Measurements from ENCODE around the gene JPT1.

DNA sequence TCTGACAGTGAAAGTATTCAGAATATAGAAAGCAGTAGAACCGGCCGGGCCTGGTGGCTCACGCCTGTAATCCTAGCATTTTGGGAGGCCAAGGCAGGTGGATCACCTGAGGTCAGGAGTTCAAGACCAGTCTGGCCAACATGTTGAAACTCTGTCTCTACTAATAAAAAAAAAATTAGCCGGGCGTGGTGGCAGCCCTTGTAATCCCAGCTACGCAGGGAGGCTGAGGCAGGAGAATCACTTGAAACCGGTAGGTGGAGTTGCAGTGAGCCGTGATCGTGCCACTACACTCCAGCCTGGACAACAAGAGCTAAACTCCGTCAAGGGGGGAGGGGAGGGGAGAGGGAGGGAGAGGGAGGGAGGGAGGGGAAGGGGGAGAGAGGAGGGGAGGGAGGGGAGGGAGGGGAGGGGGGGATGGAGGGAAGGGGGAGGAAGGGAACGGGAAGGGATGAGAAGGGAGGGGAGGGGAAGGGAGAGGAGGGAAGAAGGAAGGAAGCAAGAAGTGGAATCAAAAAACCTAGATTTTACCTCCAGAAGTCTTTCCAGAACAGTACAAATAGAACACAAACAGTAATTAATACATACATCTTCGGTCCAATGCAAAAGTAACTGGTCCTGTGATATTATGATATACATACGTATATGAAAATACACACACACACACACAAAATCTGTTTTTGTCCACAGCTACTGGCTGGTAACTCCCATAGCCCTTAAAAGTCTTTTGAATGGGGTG is 11.9 kb downstream of the JPT1 start:
- TF ChIP-seq, protein P1, sequence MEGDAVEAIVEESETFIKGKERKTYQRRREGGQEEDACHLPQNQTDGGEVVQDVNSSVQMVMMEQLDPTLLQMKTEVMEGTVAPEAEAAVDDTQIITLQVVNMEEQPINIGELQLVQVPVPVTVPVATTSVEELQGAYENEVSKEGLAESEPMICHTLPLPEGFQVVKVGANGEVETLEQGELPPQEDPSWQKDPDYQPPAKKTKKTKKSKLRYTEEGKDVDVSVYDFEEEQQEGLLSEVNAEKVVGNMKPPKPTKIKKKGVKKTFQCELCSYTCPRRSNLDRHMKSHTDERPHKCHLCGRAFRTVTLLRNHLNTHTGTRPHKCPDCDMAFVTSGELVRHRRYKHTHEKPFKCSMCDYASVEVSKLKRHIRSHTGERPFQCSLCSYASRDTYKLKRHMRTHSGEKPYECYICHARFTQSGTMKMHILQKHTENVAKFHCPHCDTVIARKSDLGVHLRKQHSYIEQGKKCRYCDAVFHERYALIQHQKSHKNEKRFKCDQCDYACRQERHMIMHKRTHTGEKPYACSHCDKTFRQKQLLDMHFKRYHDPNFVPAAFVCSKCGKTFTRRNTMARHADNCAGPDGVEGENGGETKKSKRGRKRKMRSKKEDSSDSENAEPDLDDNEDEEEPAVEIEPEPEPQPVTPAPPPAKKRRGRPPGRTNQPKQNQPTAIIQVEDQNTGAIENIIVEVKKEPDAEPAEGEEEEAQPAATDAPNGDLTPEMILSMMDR (conservative IDR thresholded peaks at IDR 0.05; ENCODE audit: low read depth in 2 of 2), result no peak
- TF ChIP-seq, protein P2, sequence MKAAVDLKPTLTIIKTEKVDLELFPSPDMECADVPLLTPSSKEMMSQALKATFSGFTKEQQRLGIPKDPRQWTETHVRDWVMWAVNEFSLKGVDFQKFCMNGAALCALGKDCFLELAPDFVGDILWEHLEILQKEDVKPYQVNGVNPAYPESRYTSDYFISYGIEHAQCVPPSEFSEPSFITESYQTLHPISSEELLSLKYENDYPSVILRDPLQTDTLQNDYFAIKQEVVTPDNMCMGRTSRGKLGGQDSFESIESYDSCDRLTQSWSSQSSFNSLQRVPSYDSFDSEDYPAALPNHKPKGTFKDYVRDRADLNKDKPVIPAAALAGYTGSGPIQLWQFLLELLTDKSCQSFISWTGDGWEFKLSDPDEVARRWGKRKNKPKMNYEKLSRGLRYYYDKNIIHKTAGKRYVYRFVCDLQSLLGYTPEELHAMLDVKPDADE (IDR thresholded peaks at IDR 0.05), result no peak
- TF ChIP-seq JUNB (IDR thresholded peaks at IDR 0.05; ENCODE audit: unreplicated experiment), result no peak
- no peak for TF ChIP-seq EZH2 (IDR thresholded peaks at IDR 0.05; ENCODE audit: low read depth, unreplicated experiment)
- no peak for TF ChIP-seq POLR2AphosphoS5 (IDR thresholded peaks at IDR 0.05; ENCODE audit: low read depth)
- TF ChIP-seq REST (IDR thresholded peaks at IDR 0.05; ENCODE audit: unreplicated experiment), result no peak
- TF ChIP-seq CREB1 (CRISPR knock-in tag; IDR thresholded peaks at IDR 0.05; ENCODE audit: low read depth), result no peak
- no peak for TF ChIP-seq EZH2phosphoT487 (IDR thresholded peaks at IDR 0.05; ENCODE audit: unreplicated experiment)
- TF ChIP-seq, protein P3, sequence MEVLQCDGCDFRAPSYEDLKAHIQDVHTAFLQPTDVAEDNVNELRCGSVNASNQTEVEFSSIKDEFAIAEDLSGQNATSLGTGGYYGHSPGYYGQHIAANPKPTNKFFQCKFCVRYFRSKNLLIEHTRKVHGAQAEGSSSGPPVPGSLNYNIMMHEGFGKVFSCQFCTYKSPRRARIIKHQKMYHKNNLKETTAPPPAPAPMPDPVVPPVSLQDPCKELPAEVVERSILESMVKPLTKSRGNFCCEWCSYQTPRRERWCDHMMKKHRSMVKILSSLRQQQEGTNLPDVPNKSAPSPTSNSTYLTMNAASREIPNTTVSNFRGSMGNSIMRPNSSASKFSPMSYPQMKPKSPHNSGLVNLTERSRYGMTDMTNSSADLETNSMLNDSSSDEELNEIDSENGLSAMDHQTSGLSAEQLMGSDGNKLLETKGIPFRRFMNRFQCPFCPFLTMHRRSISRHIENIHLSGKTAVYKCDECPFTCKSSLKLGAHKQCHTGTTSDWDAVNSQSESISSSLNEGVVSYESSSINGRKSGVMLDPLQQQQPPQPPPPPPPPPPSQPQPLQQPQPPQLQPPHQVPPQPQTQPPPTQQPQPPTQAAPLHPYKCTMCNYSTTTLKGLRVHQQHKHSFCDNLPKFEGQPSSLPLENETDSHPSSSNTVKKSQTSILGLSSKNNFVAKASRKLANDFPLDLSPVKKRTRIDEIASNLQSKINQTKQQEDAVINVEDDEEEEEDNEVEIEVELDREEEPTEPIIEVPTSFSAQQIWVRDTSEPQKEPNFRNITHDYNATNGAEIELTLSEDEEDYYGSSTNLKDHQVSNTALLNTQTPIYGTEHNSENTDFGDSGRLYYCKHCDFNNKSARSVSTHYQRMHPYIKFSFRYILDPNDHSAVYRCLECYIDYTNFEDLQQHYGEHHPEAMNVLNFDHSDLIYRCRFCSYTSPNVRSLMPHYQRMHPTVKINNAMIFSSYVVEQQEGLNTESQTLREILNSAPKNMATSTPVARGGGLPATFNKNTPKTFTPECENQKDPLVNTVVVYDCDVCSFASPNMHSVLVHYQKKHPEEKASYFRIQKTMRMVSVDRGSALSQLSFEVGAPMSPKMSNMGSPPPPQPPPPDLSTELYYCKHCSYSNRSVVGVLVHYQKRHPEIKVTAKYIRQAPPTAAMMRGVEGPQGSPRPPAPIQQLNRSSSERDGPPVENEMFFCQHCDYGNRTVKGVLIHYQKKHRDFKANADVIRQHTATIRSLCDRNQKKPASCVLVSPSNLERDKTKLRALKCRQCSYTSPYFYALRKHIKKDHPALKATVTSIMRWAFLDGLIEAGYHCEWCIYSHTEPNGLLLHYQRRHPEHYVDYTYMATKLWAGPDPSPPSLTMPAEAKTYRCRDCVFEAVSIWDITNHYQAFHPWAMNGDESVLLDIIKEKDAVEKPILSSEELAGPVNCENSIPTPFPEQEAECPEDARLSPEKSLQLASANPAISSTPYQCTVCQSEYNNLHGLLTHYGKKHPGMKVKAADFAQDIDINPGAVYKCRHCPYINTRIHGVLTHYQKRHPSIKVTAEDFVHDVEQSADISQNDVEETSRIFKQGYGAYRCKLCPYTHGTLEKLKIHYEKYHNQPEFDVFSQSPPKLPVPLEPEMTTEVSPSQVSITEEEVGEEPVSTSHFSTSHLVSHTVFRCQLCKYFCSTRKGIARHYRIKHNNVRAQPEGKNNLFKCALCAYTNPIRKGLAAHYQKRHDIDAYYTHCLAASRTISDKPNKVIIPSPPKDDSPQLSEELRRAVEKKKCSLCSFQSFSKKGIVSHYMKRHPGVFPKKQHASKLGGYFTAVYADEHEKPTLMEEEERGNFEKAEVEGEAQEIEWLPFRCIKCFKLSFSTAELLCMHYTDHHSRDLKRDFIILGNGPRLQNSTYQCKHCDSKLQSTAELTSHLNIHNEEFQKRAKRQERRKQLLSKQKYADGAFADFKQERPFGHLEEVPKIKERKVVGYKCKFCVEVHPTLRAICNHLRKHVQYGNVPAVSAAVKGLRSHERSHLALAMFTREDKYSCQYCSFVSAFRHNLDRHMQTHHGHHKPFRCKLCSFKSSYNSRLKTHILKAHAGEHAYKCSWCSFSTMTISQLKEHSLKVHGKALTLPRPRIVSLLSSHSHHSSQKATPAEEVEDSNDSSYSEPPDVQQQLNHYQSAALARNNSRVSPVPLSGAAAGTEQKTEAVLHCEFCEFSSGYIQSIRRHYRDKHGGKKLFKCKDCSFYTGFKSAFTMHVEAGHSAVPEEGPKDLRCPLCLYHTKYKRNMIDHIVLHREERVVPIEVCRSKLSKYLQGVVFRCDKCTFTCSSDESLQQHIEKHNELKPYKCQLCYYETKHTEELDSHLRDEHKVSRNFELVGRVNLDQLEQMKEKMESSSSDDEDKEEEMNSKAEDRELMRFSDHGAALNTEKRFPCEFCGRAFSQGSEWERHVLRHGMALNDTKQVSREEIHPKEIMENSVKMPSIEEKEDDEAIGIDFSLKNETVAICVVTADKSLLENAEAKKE (CRISPR knock-in tag; IDR thresholded peaks at IDR 0.05), result no peak
